K562 (cell line): Measurements from ENCODE around the gene FAM174C. TPM values are rescaled to one million over a fixed set of nuclear protein-coding genes. Genes with fewer than 3 reads are reported as not detected.

Experiments
- ARID2 ChIP-seq: fragments of 450-650 bp; IDR thresholded peaks from 2 replicates; pipeline ENCODE4 v1.6.1; 2017; ENCODE audit warnings: antibody characterized with exemption, mild to moderate bottlenecking
- BDP1 ChIP-seq: IDR thresholded peaks from 3 replicates; pipeline ENCODE4 v1.6.1; 2011; ENCODE audit not compliant: insufficient read length, insufficient read depth
- CHD1 ChIP-seq: fragments of 200-600 bp; sonication (generic); IDR thresholded peaks from one replicate; pipeline ENCODE4 v1.6.1; 2012; ENCODE audit warnings: mild to moderate bottlenecking, moderate library complexity, low read length, inconsistent platforms
- CUX1 ChIP-seq: fragments of 200-800 bp; sonication (Bioruptor generic); IDR thresholded peaks from 2 replicates; pipeline ENCODE4 v1.6.1; 2016; ENCODE audit warnings: missing genetic modification characterization, missing compliant biosample characterization
- DMBX1 ChIP-seq: fragments of 250-450 bp; sonication (Bioruptor Pico); IDR thresholded peaks from 2 replicates; pipeline ENCODE4 v1.8.0; 2022; ENCODE audit warnings: inconsistent platforms, mild to moderate bottlenecking, moderate library complexity, borderline replicate concordance
- GABPA ChIP-seq: fragments of 200-800 bp; sonication (Bioruptor generic); conservative IDR thresholded peaks from 2 replicates; pipeline ENCODE4 v1.6.1; 2016; ENCODE audit warnings: low read depth, missing genetic modification characterization, missing compliant biosample characterization
- GTF2B ChIP-seq: IDR thresholded peaks from 2 replicates; pipeline ENCODE4 v1.6.1; 2011; ENCODE audit not compliant: insufficient read length; ENCODE audit errors: extremely low read depth
- L3MBTL2 ChIP-seq: fragments of 450-650 bp; IDR thresholded peaks from 2 replicates; pipeline ENCODE4 v1.6.1; 2016; ENCODE audit warnings: mild to moderate bottlenecking, moderate library complexity
- MYNN ChIP-seq, 2 experiments: sonication (generic); formaldehyde crosslinking in 1 of 2; IDR thresholded peaks; 2 replicates each; pipeline versions ENCODE4 v1.5.0 to v1.6.1; 2016 to 2020; ENCODE audit warnings: antibody characterized with exemption in 1 of 2, missing genetic modification reagents in 1 of 2
- NUFIP1 ChIP-seq: fragments of 450-650 bp; IDR thresholded peaks from 2 replicates; pipeline ENCODE4 v1.6.1; 2018; ENCODE audit not compliant: partially characterized antibody
- OTX1 ChIP-seq: fragments of 450-650 bp; formaldehyde crosslinking; IDR thresholded peaks from 2 replicates; pipeline ENCODE4 v1.4.0; 2022; ENCODE audit warnings: mild to moderate bottlenecking
- PML ChIP-seq: IDR thresholded peaks from 2 replicates; pipeline ENCODE4 v1.6.1; 2012; ENCODE audit warnings: low read length, inconsistent platforms
- POLR2B ChIP-seq: fragments of 450-650 bp; IDR thresholded peaks from 2 replicates; pipeline ENCODE4 v1.6.1; 2018; ENCODE audit warnings: low read depth; ENCODE audit not compliant: partially characterized antibody
- POLR2H ChIP-seq: IDR thresholded peaks from 2 replicates; pipeline ENCODE4 v1.6.1; 2016; ENCODE audit warnings: missing genetic modification characterization, low read depth, mild to moderate bottlenecking, control low read depth, missing compliant biosample characterization, moderate library complexity
- SMAD4 ChIP-seq: fragments of 250-450 bp; sonication (Bioruptor Pico); conservative IDR thresholded peaks from 2 replicates; pipeline ENCODE4 v1.8.0; 2021; ENCODE audit warnings: inconsistent platforms, mild to moderate bottlenecking, moderate library complexity
- ZBTB8A ChIP-seq: fragments of 450-650 bp; IDR thresholded peaks from 2 replicates; pipeline ENCODE4 v1.6.1; 2018; ENCODE audit warnings: mild to moderate bottlenecking, moderate library complexity; ENCODE audit not compliant: partially characterized antibody
- ZNF408 ChIP-seq: fragments of 250-450 bp; sonication (Bioruptor Pico); IDR thresholded peaks from 2 replicates; pipeline ENCODE4 v1.4.0; 2020; ENCODE audit warnings: low read depth, mild to moderate bottlenecking, moderate library complexity
- polyA plus RNA-seq, 8 experiments: library from polyadenylated mRNA; depleted of rRNA in 4 of 8; stranded (reverse) in 5 of 8; unstranded in 3 of 8; fragments of >200 nt; fragmentation: Nextera tagmentation in 2 of 8; fragmentation: Illumina TruSeq in 1 of 8; extraction: Ambion mirVana in 2 of 8; extraction: Trizol in 1 of 8; gene quantifications; 2 replicates each; pipeline versions ENCODE4 v1.2.1 to v1.2.3, GENCODE V29; 2011 to 2014; ENCODE audit warnings: inconsistent platforms in 1 of 8, missing spikeins in 1 of 8
- total RNA-seq, 7 experiments: library from RNA; depleted of rRNA in 6 of 7; stranded (reverse); fragments of >200 nt in 6 of 7; fragmentation: Illumina TruSeq in 2 of 7; extraction: Trizol in 2 of 7; gene quantifications; 2 replicates each; pipeline versions ENCODE4 v1.2.1 to v1.2.3, GENCODE V29; 2011 to 2021; ENCODE audit warnings: low replicate concordance in 1 of 7
- TF ChIP-seq, protein P1 (sequence below): fragments of 250-450 bp; sonication (Bioruptor Pico); IDR thresholded peaks from 2 replicates; pipeline ENCODE4 v1.4.0; 2020

Gene FAM174C
- total and polyA plus RNA-seq, 9 of the 15 experiments (the other 6 are each of a cell fraction or from before 2014, with no cell fraction given) = 0.66 to 89.6 (median 20.3) TPM

- no peak for TF ChIP-seq DMBX1
- TF ChIP-seq CUX1 (CRISPR knock-in tag) = no peak
- no peak for TF ChIP-seq ARID2
- no peak for TF ChIP-seq MYNN (IDR thresholded peaks at IDR 0.05)
- no peak for TF ChIP-seq MYNN (CRISPR knock-in tag; IDR thresholded peaks at IDR 0.05)
- peak; percentile 96 for TF ChIP-seq L3MBTL2
- peak; percentile 51 for TF ChIP-seq POLR2H (tag)
- no peak for TF ChIP-seq OTX1 (CRISPR knock-in tag)
- TF ChIP-seq SMAD4 = 0 out of 2 replicates have a peak, but pooled peaks have one; percentile 13
- TF ChIP-seq NUFIP1 = no peak
- no peak for TF ChIP-seq ZBTB8A
- TF ChIP-seq, protein P1, sequence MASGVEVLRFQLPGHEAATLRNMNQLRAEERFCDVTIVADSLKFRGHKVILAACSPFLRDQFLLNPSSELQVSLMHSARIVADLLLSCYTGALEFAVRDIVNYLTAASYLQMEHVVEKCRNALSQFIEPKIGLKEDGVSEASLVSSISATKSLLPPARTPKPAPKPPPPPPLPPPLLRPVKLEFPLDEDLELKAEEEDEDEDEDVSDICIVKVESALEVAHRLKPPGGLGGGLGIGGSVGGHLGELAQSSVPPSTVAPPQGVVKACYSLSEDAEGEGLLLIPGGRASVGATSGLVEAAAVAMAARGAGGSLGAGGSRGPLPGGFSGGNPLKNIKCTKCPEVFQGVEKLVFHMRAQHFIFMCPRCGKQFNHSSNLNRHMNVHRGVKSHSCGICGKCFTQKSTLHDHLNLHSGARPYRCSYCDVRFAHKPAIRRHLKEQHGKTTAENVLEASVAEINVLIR (CRISPR knock-in tag) = no peak
- no peak for TF ChIP-seq CHD1
- no peak for TF ChIP-seq BDP1
- peak; percentile 11 for TF ChIP-seq POLR2B
- TF ChIP-seq GTF2B = no peak
- TF ChIP-seq ZNF408 (CRISPR knock-in tag) = no peak
- TF ChIP-seq GABPA (tag) = peak; percentile 89
- TF ChIP-seq PML = peak; percentile 54; the same call in 1 of the 2 replicates
Observed at GRCh38 chr19:1249298-1249989, 25.9 kb upstream of the FAM174C start (continued).
